Caco-2 (cell line): ENCODE results near the gene MAU2. TPM values are rescaled to one million over a fixed set of nuclear protein-coding genes. Genes with fewer than 3 reads are reported as not detected.

ENCODE experiments used
- BruUV-seq: library from RNA; stranded (reverse); fragments of 400-500 nt; replicated peaks from 2 replicates; lab custom pipeline; 2021; lab: Mats Ljungman, UMichigan
- CTCF ChIA-PET: fragments of 300-600 bp; sonication (Branson Sonifier 250); formaldehyde crosslinking; loops from one replicate; lab custom pipeline; 2022; ENCODE audit warnings: antibody characterized with exemption; lab: Charles Lee
- POLR2A ChIA-PET: fragments of 300-600 bp; sonication (Branson Sonifier 250); formaldehyde crosslinking; loops from one replicate; lab custom pipeline; 2022; ENCODE audit warnings: antibody characterized with exemption; lab: Charles Lee
- DNase-seq, 2 experiments: peaks; one replicate each; pipeline versions ENCODE4 v3.0.0 to v3.0.0-alpha.2; 2020 to 2022
- H3K27me3 ChIP-seq: replicated peaks from 2 replicates; pipeline ENCODE4 v1.6.0; 2011; ENCODE audit warnings: low read length; ENCODE audit not compliant: control insufficient read depth, insufficient read depth
- H3K36me3 ChIP-seq: 2 replicates; pipeline ENCODE4 v1.5.1; 2011; ENCODE audit warnings: low read length; ENCODE audit not compliant: control insufficient read depth, insufficient read depth
- H3K4me1 ChIP-seq: fragments of 250-450 bp; sonication (Bioruptor Pico); 2 replicates; pipeline ENCODE4 v1.5.1; 2020; ENCODE audit warnings: mild to moderate bottlenecking
- H3K4me3 ChIP-seq: 2 replicates; pipeline ENCODE4 v1.5.1; 2011; ENCODE audit warnings: low read depth, mild to moderate bottlenecking, control low read depth, low read length
- H3K9me3 ChIP-seq: fragments of 250-450 bp; sonication (Bioruptor Pico); 2 replicates; pipeline ENCODE4 v1.5.1; 2020; ENCODE audit warnings: mild to moderate bottlenecking, moderate library complexity
- H3K27ac Mint-ChIP-seq: one replicate; pipeline ENCODE4 v1.8.0; 2022; ENCODE audit warnings: mixed read lengths; ENCODE audit not compliant: unreplicated experiment
- H3K27me3 Mint-ChIP-seq: one replicate; pipeline ENCODE4 v1.8.0; 2022; ENCODE audit warnings: mixed read lengths; ENCODE audit not compliant: insufficient read depth, unreplicated experiment
- H3K36me3 Mint-ChIP-seq: one replicate; pipeline ENCODE4 v1.8.0; 2022; ENCODE audit warnings: mild to moderate bottlenecking, mixed read lengths; ENCODE audit not compliant: insufficient read depth, unreplicated experiment
- H3K4me1 Mint-ChIP-seq: one replicate; pipeline ENCODE4 v1.8.0; 2022; ENCODE audit warnings: low read depth, mixed read lengths; ENCODE audit not compliant: unreplicated experiment
- H3K4me3 Mint-ChIP-seq: one replicate; pipeline ENCODE4 v1.8.0; 2022; ENCODE audit warnings: mild to moderate bottlenecking, moderate library complexity, mixed read lengths; ENCODE audit not compliant: unreplicated experiment
- H3K9me3 Mint-ChIP-seq: one replicate; pipeline ENCODE4 v1.8.0; 2022; ENCODE audit warnings: mixed read lengths; ENCODE audit not compliant: unreplicated experiment
- intact Hi-C: fragments of 100-400 bp; cut with micrococcal nuclease; formaldehyde crosslinking; loops from one replicate; pipeline ENCODE4 v1.10.0; 2022; ENCODE audit not compliant: unreplicated experiment
- total RNA-seq: library from RNA; stranded (reverse); gene quantifications from 2 replicates; pipeline ENCODE4 v1.2.3, GENCODE V29; 2022
- TF ChIP-seq, protein P1 (sequence below), 2 experiments: fragments of 200-600 bp in 1 of 2; IDR thresholded peaks; 1 replicate in 1 of 2; 2 replicates in 1 of 2; pipeline versions ENCODE4 v1.5.1 to v1.8.0; 2011 to 2022; ENCODE audit warnings: antibody characterized with exemption in 1 of 2, control low read depth in 1 of 2, inconsistent platforms in 1 of 2, low read depth in 1 of 2, low read length in 1 of 2, mild to moderate bottlenecking in 1 of 2, moderate library complexity in 1 of 2; ENCODE audit not compliant: insufficient read depth in 1 of 2, severe bottlenecking in 1 of 2, unreplicated experiment in 1 of 2

The MAU2 gene
- total RNA-seq, 1 experiment from 2014 or later, result 51.3 TPM

DNA sequence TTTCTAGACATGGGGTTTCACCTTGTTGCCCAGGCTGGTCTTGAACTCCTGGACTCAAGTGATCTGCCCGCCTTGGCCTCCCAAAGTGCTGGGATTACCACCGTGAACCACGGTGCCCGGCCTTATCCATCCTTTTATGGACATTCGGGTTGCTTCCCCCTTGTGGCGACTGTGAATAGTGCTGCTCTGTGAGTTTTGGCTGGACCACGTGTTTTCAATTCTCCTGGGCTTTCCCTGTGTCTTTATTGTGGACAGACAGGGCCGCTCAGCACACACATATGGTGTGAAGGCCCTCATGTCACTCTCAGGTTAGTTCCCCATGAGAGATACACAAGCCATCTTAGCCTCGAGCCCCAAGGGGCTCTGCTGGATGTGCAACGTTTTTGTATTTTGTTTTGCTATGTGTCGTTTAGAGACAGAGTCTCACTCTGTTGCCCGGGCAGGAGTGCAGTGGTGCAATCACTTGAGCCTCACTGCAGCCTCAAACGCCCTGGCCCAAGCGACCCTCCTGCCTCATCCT is 40.5 kb downstream of the MAU2 start:
- CTCF ChIA-PET, result interaction anchor here (0.6 kb wide), 1 partner anchor 65 kb away, joined by 3 read pairs; no protein-coding TSS in a partner anchor
- Mint-ChIP-seq H3K4me3 (no peak overlapping the region), H3K27me3 (no peaks in the 10 kb centered on the region), H3K36me3 (peaks cover 17% of the 10 kb centered on the region), H3K4me1 (peaks cover 7% of the 10 kb centered on the region), H3K9me3 (no peaks in the 10 kb centered on the region), H3K27ac (no peak overlapping the region)
- TF ChIP-seq, protein P1, sequence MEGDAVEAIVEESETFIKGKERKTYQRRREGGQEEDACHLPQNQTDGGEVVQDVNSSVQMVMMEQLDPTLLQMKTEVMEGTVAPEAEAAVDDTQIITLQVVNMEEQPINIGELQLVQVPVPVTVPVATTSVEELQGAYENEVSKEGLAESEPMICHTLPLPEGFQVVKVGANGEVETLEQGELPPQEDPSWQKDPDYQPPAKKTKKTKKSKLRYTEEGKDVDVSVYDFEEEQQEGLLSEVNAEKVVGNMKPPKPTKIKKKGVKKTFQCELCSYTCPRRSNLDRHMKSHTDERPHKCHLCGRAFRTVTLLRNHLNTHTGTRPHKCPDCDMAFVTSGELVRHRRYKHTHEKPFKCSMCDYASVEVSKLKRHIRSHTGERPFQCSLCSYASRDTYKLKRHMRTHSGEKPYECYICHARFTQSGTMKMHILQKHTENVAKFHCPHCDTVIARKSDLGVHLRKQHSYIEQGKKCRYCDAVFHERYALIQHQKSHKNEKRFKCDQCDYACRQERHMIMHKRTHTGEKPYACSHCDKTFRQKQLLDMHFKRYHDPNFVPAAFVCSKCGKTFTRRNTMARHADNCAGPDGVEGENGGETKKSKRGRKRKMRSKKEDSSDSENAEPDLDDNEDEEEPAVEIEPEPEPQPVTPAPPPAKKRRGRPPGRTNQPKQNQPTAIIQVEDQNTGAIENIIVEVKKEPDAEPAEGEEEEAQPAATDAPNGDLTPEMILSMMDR (IDR thresholded peaks at IDR 0.05; ENCODE audit: insufficient read depth in 1 of 2, low read depth in 1 of 2, low read length in 1 of 2, severe bottlenecking in 1 of 2, unreplicated experiment in 1 of 2), result peak; percentile 69 to 73
- POLR2A ChIA-PET, result no interaction called here
- Histone ChIP-seq H3K4me3 (no peak overlapping the region), H3K9me3 (no peaks in the 10 kb centered on the region), H3K36me3 (no peaks in the 10 kb centered on the region), H3K4me1 (no peaks in the 10 kb centered on the region), H3K27me3 (no peaks in the 10 kb centered on the region; the same call in 1 of the 2 replicates)
- intact Hi-C loops, result loop anchor here (1.0 to 2.0 kb wide), 2 partner anchors 24 to 214 kb away; no protein-coding TSS in a partner anchor
- DNase-seq, result peak; percentile 77 to 82
- BruUV-seq, result no TSS peak

DNA sequence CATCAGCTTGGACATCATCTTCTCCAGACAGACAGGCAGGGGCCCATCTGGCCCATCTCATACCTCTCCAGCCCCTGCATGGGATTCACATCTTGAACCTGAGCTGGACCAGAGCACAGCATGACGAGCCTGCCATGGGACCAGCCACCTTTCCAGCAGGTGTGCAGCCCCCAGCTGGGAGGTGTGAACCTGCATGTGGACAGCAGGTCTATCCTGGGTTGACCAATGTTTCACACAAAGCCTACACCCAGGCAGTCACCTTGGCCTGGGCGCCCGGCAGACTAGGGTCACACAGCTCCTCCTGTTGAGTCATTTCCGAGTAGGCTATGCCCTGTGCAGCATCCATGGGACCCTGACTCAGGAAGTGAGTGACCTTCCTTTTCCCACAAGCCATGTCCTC is 41.4 kb downstream of the MAU2 start:
- Histone ChIP-seq H3K36me3 (no peaks in the 10 kb centered on the region), H3K27me3 (no peaks in the 10 kb centered on the region; the same call in 1 of the 2 replicates), H3K4me1 (no peaks in the 10 kb centered on the region), H3K4me3 (no peak overlapping the region), H3K9me3 (no peaks in the 10 kb centered on the region)
- BruUV-seq, result no TSS peak
- peaks cover 7% of the 10 kb centered on the region for H3K4me1 Mint-ChIP-seq
- no peak for DNase-seq
- TF ChIP-seq, protein P1 (IDR thresholded peaks at IDR 0.05; ENCODE audit: insufficient read depth in 1 of 2, low read depth in 1 of 2, low read length in 1 of 2, severe bottlenecking in 1 of 2, unreplicated experiment in 1 of 2), result no peak
- no peak overlapping the region for H3K4me3 Mint-ChIP-seq
- ChIA-PET POLR2A (no interaction called here), CTCF (interaction anchor here (0.6 kb wide), 1 partner anchor 66 kb away, joined by 3 read pairs; no protein-coding TSS in a partner anchor)
- no peaks in the 10 kb centered on the region for H3K9me3 Mint-ChIP-seq
- H3K27me3 Mint-ChIP-seq, result no peaks in the 10 kb centered on the region
- no peak overlapping the region for H3K27ac Mint-ChIP-seq
- intact Hi-C loops, result no loop called here
- peaks cover 17% of the 10 kb centered on the region for H3K36me3 Mint-ChIP-seq

DNA sequence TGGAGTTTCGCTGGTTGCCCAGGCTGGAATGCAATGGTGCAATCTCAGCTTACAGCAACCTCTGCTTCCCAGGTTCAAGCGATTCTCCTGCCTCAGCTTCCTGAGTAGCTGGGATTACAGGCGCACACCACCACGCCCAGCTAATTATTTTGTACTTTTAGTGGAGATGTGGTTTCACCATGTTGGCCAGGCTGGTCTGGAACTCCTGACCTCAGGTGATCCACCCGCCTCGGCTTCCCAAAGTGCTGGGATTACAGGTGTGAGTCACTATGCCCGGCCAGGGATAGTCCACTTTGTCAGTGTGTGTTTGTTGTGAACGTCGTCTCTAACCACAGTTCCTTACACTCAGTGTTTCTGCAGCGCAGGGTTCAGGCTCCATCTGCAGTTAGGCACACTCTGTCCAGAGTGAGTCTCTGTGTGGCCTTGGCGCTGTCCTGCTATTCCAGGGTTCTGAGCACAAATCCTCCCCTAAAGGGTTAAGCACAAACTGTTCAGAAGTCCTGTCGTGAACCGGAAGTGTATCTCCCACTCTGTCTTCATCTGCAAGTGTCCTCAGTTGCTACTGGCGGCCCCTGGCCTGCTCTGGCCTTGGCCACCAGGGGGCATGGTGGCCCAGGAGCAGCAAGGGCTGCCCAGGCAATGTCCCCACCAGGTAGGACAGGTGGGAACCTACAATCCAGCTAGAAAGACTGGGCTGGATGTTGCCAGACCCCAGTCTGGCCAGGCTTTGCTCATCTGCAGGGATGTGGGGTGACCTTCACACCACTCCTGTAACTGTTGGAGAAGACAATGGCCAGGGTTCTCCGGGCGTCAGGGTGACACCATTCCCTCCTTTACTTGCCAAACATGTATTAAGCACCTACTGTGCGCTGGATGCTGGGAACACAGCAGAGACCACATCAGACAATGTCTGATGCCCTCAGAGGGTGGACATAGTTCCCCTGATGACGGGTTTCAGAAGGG is 46.1 kb downstream of the MAU2 start:
- Mint-ChIP-seq H3K36me3 (peaks cover 11% of the 10 kb centered on the region), H3K9me3 (no peaks in the 10 kb centered on the region), H3K4me3 (no peak overlapping the region), H3K27me3 (no peaks in the 10 kb centered on the region), H3K27ac (peak overlapping the region; percentile 55), H3K4me1 (peaks cover 7% of the 10 kb centered on the region)
- TF ChIP-seq, protein P1 (IDR thresholded peaks at IDR 0.05; ENCODE audit: insufficient read depth in 1 of 2, low read depth in 1 of 2, low read length in 1 of 2, severe bottlenecking in 1 of 2, unreplicated experiment in 1 of 2), result peak; percentile 80 to 94
- Histone ChIP-seq H3K4me1 (peaks cover 7% of the 10 kb centered on the region), H3K27me3 (no peaks in the 10 kb centered on the region; the same call in 1 of the 2 replicates), H3K4me3 (no peak overlapping the region), H3K9me3 (no peaks in the 10 kb centered on the region), H3K36me3 (no peaks in the 10 kb centered on the region)
- intact Hi-C loops, result loop anchor here (1.0 to 2.0 kb wide), 4 partner anchors 11 to 124 kb away; no protein-coding TSS in a partner anchor
- DNase-seq, result peak; percentile 90 to 93
- ChIA-PET POLR2A (interaction anchor here (0.5 to 1.0 kb wide), 4 partner anchors 9 to 247 kb away, joined by 3 to 4 read pairs (median 3); partner anchors contain the start of gene GATAD2A), CTCF (interaction anchor here (0.6 to 2.1 kb wide), 7 partner anchors 11 to 298 kb away, joined by 3 to 26 read pairs (median 6); partner anchors contain the start of gene GATAD2A)
- BruUV-seq, result no TSS peak
